ENCODE results near the gene MAP3K7CL. TPM values are rescaled to one million over a fixed set of nuclear protein-coding genes. Genes with fewer than 3 reads are reported as not detected.

MAP3K7CL gene
- total and polyA plus RNA-seq, 4 donors: 1.4 to 3.5 (median 3.1) TPM

- no peak for DNase-seq (ENCODE audit: low spot score)
- H3K27me3 ChIP-seq (ENCODE audit: control insufficient read depth in 4 of 4, insufficient read depth in 4 of 4, low read length in 3 of 4): no peaks in the 10 kb centered on the region
- no peaks in the 10 kb centered on the region for H3K36me3 ChIP-seq (ENCODE audit: control insufficient read depth in 4 of 4, insufficient read depth in 3 of 4, low read depth in 1 of 4, low read length in 3 of 4)
- no peak overlapping the region for H3K9ac ChIP-seq (ENCODE audit: low read depth in 1 of 2, low read length in 2 of 2)
- WGBS: 98% methylated on average over 1 of the region's 1 CpG
- TF ChIP-seq NR2F2 (IDR thresholded peaks at IDR 0.05): no peak
- no peak for TF ChIP-seq EGR1 (IDR thresholded peaks at IDR 0.05; ENCODE audit: low read depth in 2 of 2)
- no peak for TF ChIP-seq FOXA2 (IDR thresholded peaks at IDR 0.05)
- TF ChIP-seq ATF3 (IDR thresholded peaks at IDR 0.05): no peak
- TF ChIP-seq SP1 (IDR thresholded peaks at IDR 0.05): no peak
- no peaks in the 10 kb centered on the region for H3K9me3 ChIP-seq (ENCODE audit: control insufficient read depth in 4 of 4, low read length in 3 of 4)
- H3K27ac ChIP-seq (ENCODE audit: low read depth in 1 of 2, low read length in 2 of 2): no peak overlapping the region
- H3K4me1 ChIP-seq (ENCODE audit: control insufficient read depth in 4 of 4, insufficient read depth in 4 of 4, low read length in 3 of 4): no peaks in the 10 kb centered on the region
- no peak overlapping the region for H3K4me3 ChIP-seq (ENCODE audit: low read depth in 1 of 3, low read length in 3 of 3)
These were observed 8.7 kb upstream of the MAP3K7CL start for GRCh38 chr21:29121759-29122158.

GRCh38 chr21:29124645-29125044 lies 5.8 kb upstream of the MAP3K7CL start:
- Histone ChIP-seq H3K4me1 (ENCODE audit: control insufficient read depth in 4 of 4, insufficient read depth in 4 of 4, low read length in 3 of 4) (no peaks in the 10 kb centered on the region), H3K4me3 (ENCODE audit: low read depth in 1 of 3, low read length in 3 of 3) (no peak overlapping the region), H3K36me3 (ENCODE audit: control insufficient read depth in 4 of 4, insufficient read depth in 3 of 4, low read depth in 1 of 4, low read length in 3 of 4) (no peaks in the 10 kb centered on the region), H3K9ac (ENCODE audit: low read depth in 1 of 2, low read length in 2 of 2) (no peak overlapping the region), H3K27ac (ENCODE audit: low read depth in 1 of 2, low read length in 2 of 2) (no peak overlapping the region), H3K9me3 (ENCODE audit: control insufficient read depth in 4 of 4, low read length in 3 of 4) (no peaks in the 10 kb centered on the region), H3K27me3 (ENCODE audit: control insufficient read depth in 4 of 4, insufficient read depth in 4 of 4, low read length in 3 of 4) (no peaks in the 10 kb centered on the region)
- DNase-seq (ENCODE audit: low spot score): no peak
- TF ChIP-seq RAD21 (IDR thresholded peaks at IDR 0.05) (no peak), GABPA (IDR thresholded peaks at IDR 0.05 in 1 of 2, conservative IDR thresholded peaks at IDR 0.05 in 1 of 2) (no peak)

GRCh38 chr21:29125191-29125590 lies 5.3 kb upstream of the MAP3K7CL start:
- H3K27ac ChIP-seq (ENCODE audit: low read depth in 1 of 2, low read length in 2 of 2): no peak overlapping the region
- H3K9ac ChIP-seq (ENCODE audit: low read depth in 1 of 2, low read length in 2 of 2): no peak overlapping the region
- 80% methylated on average over 1 of the region's 1 CpG for WGBS
- no peaks in the 10 kb centered on the region for H3K9me3 ChIP-seq (ENCODE audit: control insufficient read depth in 4 of 4, low read length in 3 of 4)
- no peaks in the 10 kb centered on the region for H3K4me1 ChIP-seq (ENCODE audit: control insufficient read depth in 4 of 4, insufficient read depth in 4 of 4, low read length in 3 of 4)
- H3K36me3 ChIP-seq (ENCODE audit: control insufficient read depth in 4 of 4, insufficient read depth in 3 of 4, low read depth in 1 of 4, low read length in 3 of 4): no peaks in the 10 kb centered on the region
- H3K4me3 ChIP-seq (ENCODE audit: low read depth in 1 of 3, low read length in 3 of 3): no peak overlapping the region
- TF ChIP-seq SP1 (IDR thresholded peaks at IDR 0.05): no peak
- no peak for TF ChIP-seq HNF4G (IDR thresholded peaks at IDR 0.05)
- no peak for TF ChIP-seq FOXA2 (IDR thresholded peaks at IDR 0.05)
- no peak for TF ChIP-seq FOXA1 (IDR thresholded peaks at IDR 0.05)
- no peak for TF ChIP-seq CTCF (IDR thresholded peaks at IDR 0.05; ENCODE audit: low read depth, low read length, missing input control)
- no peak for TF ChIP-seq MAX (IDR thresholded peaks at IDR 0.05)
- TF ChIP-seq EGR1 (IDR thresholded peaks at IDR 0.05; ENCODE audit: low read depth in 2 of 2): no peak
- no peak for TF ChIP-seq ATF3 (IDR thresholded peaks at IDR 0.05)
- TF ChIP-seq REST (IDR thresholded peaks at IDR 0.05): no peak
- no peak for TF ChIP-seq TAF1 (conservative IDR thresholded peaks at IDR 0.05)
- TF ChIP-seq ZBTB33 (IDR thresholded peaks at IDR 0.05): no peak
- no peak for TF ChIP-seq NR2F2 (IDR thresholded peaks at IDR 0.05)
- no peak for TF ChIP-seq JUND (IDR thresholded peaks at IDR 0.05)
- TF ChIP-seq GABPA (IDR thresholded peaks at IDR 0.05 in 1 of 2, conservative IDR thresholded peaks at IDR 0.05 in 1 of 2): no peak
- no peak for TF ChIP-seq RAD21 (IDR thresholded peaks at IDR 0.05)
- no peak for TF ChIP-seq HNF4A (conservative IDR thresholded peaks at IDR 0.05)
- TF ChIP-seq YY1 (IDR thresholded peaks at IDR 0.05): no peak
- no peaks in the 10 kb centered on the region for H3K27me3 ChIP-seq (ENCODE audit: control insufficient read depth in 4 of 4, insufficient read depth in 4 of 4, low read length in 3 of 4)
- no peak for DNase-seq (ENCODE audit: low spot score)
